OCI-LY7 (cell line): ENCODE measurements around the gene ZNF689. TPM values are rescaled to one million over a fixed set of nuclear protein-coding genes. Genes with fewer than 3 reads are reported as not detected.

ENCODE experiments used
- BruUV-seq: library from RNA; stranded (reverse); fragments of 400-500 nt; replicated peaks from 2 replicates; lab custom pipeline; 2021; lab: Mats Ljungman, UMichigan
- CTCF ChIA-PET: fragments of 300-600 bp; sonication (Branson Sonifier 250); formaldehyde crosslinking; loops from one replicate; lab custom pipeline; 2022; ENCODE audit warnings: antibody characterized with exemption; ENCODE audit not compliant: unreplicated experiment; lab: Charles Lee
- POLR2A ChIA-PET: fragments of 300-600 bp; sonication (Branson Sonifier 250); formaldehyde crosslinking; loops from one replicate; lab custom pipeline; 2022; ENCODE audit warnings: antibody characterized with exemption; lab: Charles Lee
- DNase-seq: peaks from one replicate; pipeline ENCODE4 v3.0.0-alpha.2; 2015; ENCODE audit warnings: low spot score
- H2AFZ ChIP-seq: fragments of 200-600 bp; sonication (generic), shearing (Covaris generic); 2 replicates; pipeline ENCODE4 v1.6.1; 2014; ENCODE audit warnings: mild to moderate bottlenecking, antibody characterized with exemption, low read length, moderate library complexity
- H3K27ac ChIP-seq: fragments of 200-600 bp; sonication (generic); 2 replicates; pipeline ENCODE4 v1.5.1; 2014; ENCODE audit warnings: mixed run types, low read depth, mild to moderate bottlenecking, moderate library complexity, low read length, inconsistent platforms; ENCODE audit not compliant: poor library complexity, severe bottlenecking
- H3K36me3 ChIP-seq: fragments of 200-600 bp; sonication (generic); 2 replicates; pipeline ENCODE4 v1.6.1; 2014; ENCODE audit warnings: mild to moderate bottlenecking, antibody characterized with exemption, low read length, moderate library complexity, mixed read lengths; ENCODE audit not compliant: insufficient read depth
- H3K4me1 ChIP-seq: fragments of 200-600 bp; sonication (generic); 2 replicates; pipeline ENCODE4 v1.5.1; 2014; ENCODE audit warnings: mild to moderate bottlenecking, low read length; ENCODE audit not compliant: insufficient read depth, poor library complexity, severe bottlenecking
- H3K4me2 ChIP-seq: fragments of 200-600 bp; sonication (generic); 2 replicates; pipeline ENCODE4 v1.6.1; 2014; ENCODE audit warnings: mild to moderate bottlenecking, low read length
- H3K4me3 ChIP-seq: fragments of 200-600 bp; sonication (generic); 2 replicates; pipeline ENCODE4 v1.5.1; 2014; ENCODE audit warnings: mild to moderate bottlenecking, low read depth, low read length; ENCODE audit not compliant: poor library complexity, severe bottlenecking
- H3K79me2 ChIP-seq: fragments of 200-600 bp; sonication (generic); 2 replicates; pipeline ENCODE4 v1.6.1; 2016; ENCODE audit warnings: low read depth, mild to moderate bottlenecking, low read length, moderate library complexity, mixed read lengths; ENCODE audit not compliant: insufficient read depth
- H3K9me2 ChIP-seq: fragments of 200-600 bp; sonication (generic); 2 replicates; pipeline ENCODE4 v1.6.1; 2016; ENCODE audit warnings: mild to moderate bottlenecking, low read length, mixed read lengths; ENCODE audit not compliant: insufficient read depth
- H3K9me3 ChIP-seq: fragments of 200-600 bp; sonication (generic); 2 replicates; pipeline ENCODE4 v1.6.1; 2014; ENCODE audit warnings: mild to moderate bottlenecking, mixed run types, low read length, mixed read lengths
- H4K20me1 ChIP-seq: fragments of 200-600 bp; sonication (generic); 2 replicates; pipeline ENCODE4 v1.6.1; 2014; ENCODE audit warnings: mild to moderate bottlenecking, antibody characterized with exemption, low read length, moderate library complexity, mixed read lengths; ENCODE audit not compliant: insufficient read depth
- EZH2phosphoT487 ChIP-seq: fragments of 200-600 bp; sonication (generic); IDR thresholded peaks from 2 replicates; pipeline ENCODE4 v1.6.1; 2018; ENCODE audit warnings: low read depth, borderline replicate concordance, mild to moderate bottlenecking, mixed run types, antibody characterized with exemption, low read length, moderate library complexity, mixed read lengths
- intact Hi-C: fragments of 100-400 bp; cut with micrococcal nuclease; formaldehyde crosslinking; loops from one replicate; pipeline ENCODE4 v1.10.0; 2022; ENCODE audit not compliant: unreplicated experiment
- total RNA-seq, 2 experiments: library from RNA; depleted of rRNA in 1 of 2; stranded (reverse); fragments of >200 nt in 1 of 2; shearing (Covaris generic) in 1 of 2; gene quantifications; 2 replicates each; pipeline ENCODE4 v1.2.3, GENCODE V29; 2014 to 2022
- TF ChIP-seq, protein P1 (sequence below): fragments of 200-600 bp; sonication (generic); conservative IDR thresholded peaks from 2 replicates; pipeline ENCODE4 v1.5.1; 2014; ENCODE audit warnings: mild to moderate bottlenecking, antibody characterized with exemption, low read length, moderate library complexity, mixed read lengths

ZNF689 gene
- total RNA-seq, 2 experiments from 2014 or later: 15.0 to 16.7 TPM

DNA sequence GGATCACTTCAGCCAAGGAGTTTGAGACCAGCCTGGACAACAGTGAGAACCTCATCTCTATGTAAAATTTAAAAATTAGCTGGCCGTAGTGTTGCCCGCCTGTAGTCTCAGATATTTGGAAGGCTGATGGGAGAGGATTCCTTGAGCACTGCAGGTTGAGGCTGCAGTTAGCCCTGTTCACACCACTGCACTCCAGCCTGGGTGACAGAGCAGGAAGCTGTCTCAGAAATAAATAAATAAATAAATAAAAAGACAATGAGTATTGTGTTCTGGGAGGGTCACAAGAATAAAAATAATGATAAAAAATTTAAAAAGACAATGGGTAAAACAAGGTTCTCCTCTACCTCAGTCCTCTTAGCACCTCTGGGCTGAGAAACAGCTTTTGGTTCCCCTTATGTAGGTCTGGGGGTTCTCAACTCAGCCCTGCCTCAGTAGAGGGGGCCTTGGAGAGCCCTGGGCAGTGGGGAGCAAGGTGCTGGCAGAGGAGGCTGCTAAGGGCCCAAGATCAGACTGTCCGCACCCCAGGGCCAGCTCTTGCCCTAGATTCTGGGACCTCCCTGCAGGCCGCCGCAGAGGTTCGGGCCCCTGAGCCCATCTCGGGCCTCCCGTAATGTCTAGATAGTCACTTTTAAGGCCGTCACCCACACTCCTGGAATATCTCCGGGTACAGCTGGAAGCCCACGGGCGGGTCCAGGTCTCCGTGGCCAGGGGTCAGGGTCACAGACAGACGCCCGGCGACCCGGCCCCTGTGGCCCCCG, 55.5 kb downstream of the ZNF689 start:
- H3K9me3 ChIP-seq: no peaks in the 10 kb centered on the region
- H3K4me2 ChIP-seq: no peak overlapping the region
- no peaks in the 10 kb centered on the region for H3K9me2 ChIP-seq
- DNase-seq: no peak
- H4K20me1 ChIP-seq: no peaks in the 10 kb centered on the region
- no peak overlapping the region for H3K4me3 ChIP-seq
- H3K4me1 ChIP-seq: peaks cover 11% of the 10 kb centered on the region
- TF ChIP-seq, protein P1, sequence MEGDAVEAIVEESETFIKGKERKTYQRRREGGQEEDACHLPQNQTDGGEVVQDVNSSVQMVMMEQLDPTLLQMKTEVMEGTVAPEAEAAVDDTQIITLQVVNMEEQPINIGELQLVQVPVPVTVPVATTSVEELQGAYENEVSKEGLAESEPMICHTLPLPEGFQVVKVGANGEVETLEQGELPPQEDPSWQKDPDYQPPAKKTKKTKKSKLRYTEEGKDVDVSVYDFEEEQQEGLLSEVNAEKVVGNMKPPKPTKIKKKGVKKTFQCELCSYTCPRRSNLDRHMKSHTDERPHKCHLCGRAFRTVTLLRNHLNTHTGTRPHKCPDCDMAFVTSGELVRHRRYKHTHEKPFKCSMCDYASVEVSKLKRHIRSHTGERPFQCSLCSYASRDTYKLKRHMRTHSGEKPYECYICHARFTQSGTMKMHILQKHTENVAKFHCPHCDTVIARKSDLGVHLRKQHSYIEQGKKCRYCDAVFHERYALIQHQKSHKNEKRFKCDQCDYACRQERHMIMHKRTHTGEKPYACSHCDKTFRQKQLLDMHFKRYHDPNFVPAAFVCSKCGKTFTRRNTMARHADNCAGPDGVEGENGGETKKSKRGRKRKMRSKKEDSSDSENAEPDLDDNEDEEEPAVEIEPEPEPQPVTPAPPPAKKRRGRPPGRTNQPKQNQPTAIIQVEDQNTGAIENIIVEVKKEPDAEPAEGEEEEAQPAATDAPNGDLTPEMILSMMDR: no peak
- no peak for TF ChIP-seq EZH2phosphoT487
- ChIA-PET POLR2A (interaction anchor here (0.7 kb wide), 1 partner anchor 40 kb away, joined by 4 read pairs; no protein-coding TSS in a partner anchor), CTCF (no interaction called here)
- no peak overlapping the region for H2AFZ ChIP-seq
- BruUV-seq: no TSS peak
- H3K27ac ChIP-seq: no peak overlapping the region
- H3K79me2 ChIP-seq: peaks cover 15% of the 10 kb centered on the region; the same call in 1 of the 2 replicates
- peaks cover 30% of the 10 kb centered on the region for H3K36me3 ChIP-seq
- intact Hi-C loops: no loop called here

GRCh38 chr16:30553393-30553899, 56.7 kb downstream of the ZNF689 start:
- POLR2A ChIA-PET: no interaction called here

More at GRCh38 chr16:30553393-30553899, 56.7 kb downstream of the ZNF689 start:
- no peak for DNase-seq
- no peak overlapping the region for H2AFZ ChIP-seq
- H3K9me3 ChIP-seq: no peaks in the 10 kb centered on the region
- H3K36me3 ChIP-seq: peaks cover 30% of the 10 kb centered on the region
- H3K4me1 ChIP-seq: peaks cover 5% of the 10 kb centered on the region
- no peak overlapping the region for H3K4me2 ChIP-seq
- no peak overlapping the region for H3K27ac ChIP-seq
- CTCF ChIA-PET: no interaction called here
- H3K79me2 ChIP-seq: peaks cover 15% of the 10 kb centered on the region; the same call in 1 of the 2 replicates
- no peak for TF ChIP-seq EZH2phosphoT487
- TF ChIP-seq, protein P1: no peak
- H3K9me2 ChIP-seq: no peaks in the 10 kb centered on the region
- H4K20me1 ChIP-seq: no peaks in the 10 kb centered on the region
- no peak overlapping the region for H3K4me3 ChIP-seq
- no TSS peak for BruUV-seq
- intact Hi-C loops: no loop called here
